Hepatocyte (in vitro differentiated cells): ENCODE measurements around the gene HES3.

ENCODE experiments used
- CTCF ChIP-seq: fragments of 200-600 bp; sonication (generic); IDR thresholded peaks from 2 replicates; pipeline ENCODE4 v1.5.1; 2016; ENCODE audit warnings: antibody characterized with exemption, mild to moderate bottlenecking; ENCODE audit not compliant: poor library complexity
- EZH2 ChIP-seq: fragments of 200-600 bp; sonication (generic); IDR thresholded peaks from 2 replicates; pipeline ENCODE4 v1.6.1; 2016; ENCODE audit warnings: antibody characterized with exemption, mild to moderate bottlenecking, borderline replicate concordance
- EZH2phosphoT487 ChIP-seq: fragments of 200-600 bp; sonication (generic); IDR thresholded peaks from one replicate; pipeline ENCODE4 v1.6.1; 2018; ENCODE audit warnings: antibody characterized with exemption, mild to moderate bottlenecking, low read depth, moderate library complexity; ENCODE audit not compliant: unreplicated experiment, severe bottlenecking

- TF ChIP-seq CTCF (no peak), EZH2 (no peak), EZH2phosphoT487 (no peak)
Observed at GRCh38 chr1:6269720-6270400, 25.9 kb downstream of the HES3 start.
